GM23338 (cell line): ENCODE results near the gene CD24. TPM values are rescaled to one million over a fixed set of nuclear protein-coding genes. Genes with fewer than 3 reads are reported as not detected.

ENCODE experiments used
- ATAC-seq: fragments of 200-7000 bp; cut with Tn5 transposase; 3 replicates; pipeline ENCODE4 v1.9.1; 2020
- DNase-seq: peaks from one replicate; pipeline ENCODE4 v3.0.0-alpha.2; 2015; ENCODE audit warnings: low spot score
- H2AFZ ChIP-seq: fragments of 200-600 bp; sonication (generic); 2 replicates; pipeline ENCODE4 v1.8.0; 2016; ENCODE audit warnings: antibody characterized with exemption, mild to moderate bottlenecking, moderate library complexity
- H3F3A ChIP-seq: fragments of 200-600 bp; sonication (generic); replicated peaks from 2 replicates; pipeline ENCODE4 v1.8.0; 2017; ENCODE audit warnings: antibody characterized with exemption, mixed run types, low read depth
- H3K27ac ChIP-seq: fragments of 200-600 bp; sonication (generic); 2 replicates; pipeline ENCODE4 v1.6.1; 2016; ENCODE audit warnings: low read depth
- H3K27me3 ChIP-seq: fragments of 200-600 bp; sonication (generic); 2 replicates; pipeline ENCODE4 v1.8.0; 2016; ENCODE audit warnings: mild to moderate bottlenecking, mixed run types, moderate library complexity; ENCODE audit not compliant: insufficient read depth
- H3K36me3 ChIP-seq: fragments of 200-600 bp; sonication (generic); 2 replicates; pipeline ENCODE4 v1.8.0; 2016; ENCODE audit warnings: mild to moderate bottlenecking; ENCODE audit not compliant: insufficient read depth
- H3K4me1 ChIP-seq: fragments of 200-600 bp; sonication (generic); 2 replicates; pipeline ENCODE4 v1.8.0; 2016; ENCODE audit warnings: mild to moderate bottlenecking, moderate library complexity; ENCODE audit not compliant: insufficient read depth
- H3K4me2 ChIP-seq: fragments of 200-600 bp; sonication (generic); 2 replicates; pipeline ENCODE4 v1.7.1; 2017; ENCODE audit warnings: mixed run types
- H3K4me3 ChIP-seq: fragments of 200-600 bp; sonication (generic); 2 replicates; pipeline ENCODE4 v1.6.1; 2016; ENCODE audit warnings: mixed run types
- H3K79me2 ChIP-seq: fragments of 200-600 bp; sonication (generic); replicated peaks from 2 replicates; pipeline ENCODE4 v1.8.0; 2017; ENCODE audit warnings: mild to moderate bottlenecking; ENCODE audit not compliant: insufficient read depth
- H3K9me2 ChIP-seq: fragments of 200-600 bp; sonication (generic); 2 replicates; pipeline ENCODE4 v1.8.0; 2017; ENCODE audit not compliant: insufficient read depth
- H4K20me1 ChIP-seq: fragments of 200-600 bp; sonication (generic); replicated peaks from 2 replicates; pipeline ENCODE4 v1.8.0; 2017; ENCODE audit warnings: mild to moderate bottlenecking; ENCODE audit not compliant: insufficient read depth
- H3K27ac Mint-ChIP-seq: 2 replicates; pipeline ENCODE4 v1.8.0; 2020; ENCODE audit warnings: inconsistent platforms, mild to moderate bottlenecking, moderate library complexity, mixed read lengths
- H3K27me3 Mint-ChIP-seq: 3 replicates; pipeline ENCODE4 v1.8.0; 2022; ENCODE audit warnings: low read depth, mild to moderate bottlenecking, moderate library complexity, mixed read lengths, inconsistent platforms; ENCODE audit not compliant: insufficient read depth, poor library complexity
- H3K36me3 Mint-ChIP-seq: 3 replicates; pipeline ENCODE4 v1.8.0; 2021; ENCODE audit warnings: low read depth, mild to moderate bottlenecking, inconsistent platforms, moderate library complexity, mixed read lengths
- H3K4me1 Mint-ChIP-seq: 3 replicates; pipeline ENCODE4 v1.8.0; 2020; ENCODE audit warnings: mild to moderate bottlenecking, inconsistent platforms, mixed read lengths
- H3K4me3 Mint-ChIP-seq: 3 replicates; pipeline ENCODE4 v1.8.0; 2021; ENCODE audit warnings: moderate library complexity, mild to moderate bottlenecking, inconsistent platforms, mixed read lengths
- H3K9me3 Mint-ChIP-seq: 3 replicates; pipeline ENCODE4 v1.8.0; 2020; ENCODE audit warnings: moderate library complexity, mild to moderate bottlenecking, inconsistent platforms, mixed read lengths
- EZH2 ChIP-seq: fragments of 200-600 bp; sonication (generic); IDR thresholded peaks from one replicate; pipeline ENCODE4 v1.8.0; 2017; ENCODE audit warnings: antibody characterized with exemption, mild to moderate bottlenecking, low read depth; ENCODE audit not compliant: unreplicated experiment
- EZH2phosphoT487 ChIP-seq: fragments of 200-600 bp; sonication (generic); IDR thresholded peaks from one replicate; pipeline ENCODE4 v1.8.1; 2018; ENCODE audit warnings: antibody characterized with exemption; ENCODE audit not compliant: unreplicated experiment
- JUNB ChIP-seq: IDR thresholded peaks from one replicate; pipeline ENCODE4 v1.6.1; 2016; ENCODE audit warnings: antibody characterized with exemption; ENCODE audit not compliant: unreplicated experiment
- NANOG ChIP-seq: IDR thresholded peaks from 2 replicates; pipeline ENCODE4 v1.6.1; 2016; ENCODE audit warnings: antibody characterized with exemption, borderline replicate concordance
- POLR2AphosphoS5 ChIP-seq: IDR thresholded peaks from 2 replicates; pipeline ENCODE4 v1.6.1; 2016; ENCODE audit warnings: antibody characterized with exemption, low read depth
- STAT1 ChIP-seq: IDR thresholded peaks from one replicate; pipeline ENCODE4 v1.6.1; 2016; ENCODE audit warnings: antibody characterized with exemption; ENCODE audit not compliant: unreplicated experiment
- ZNF114 ChIP-seq: fragments of 250-450 bp; sonication (Bioruptor Pico); IDR thresholded peaks from 2 replicates; pipeline ENCODE4 v1.5.0; 2020; ENCODE audit warnings: mild to moderate bottlenecking, moderate library complexity
- ZNF331 ChIP-seq: fragments of 250-450 bp; sonication (Bioruptor Pico); IDR thresholded peaks from 2 replicates; pipeline ENCODE4 v1.5.0; 2020; ENCODE audit warnings: low read depth, mild to moderate bottlenecking, moderate library complexity
- polyA plus RNA-seq: library from polyadenylated mRNA; unstranded; fragments of >200 nt; fragmentation: Nextera tagmentation; extraction: Ambion mirVana; gene quantifications from 2 replicates; pipeline ENCODE4 v1.2.1, GENCODE V29; 2016
- total RNA-seq: library from RNA; depleted of rRNA; stranded (reverse); fragments of >200 nt; shearing (Covaris generic); gene quantifications from 2 replicates; pipeline ENCODE4 v1.2.3, GENCODE V29; 2014
- TF ChIP-seq, protein P1 (sequence below): fragments of 250-450 bp; sonication (Bioruptor Pico); IDR thresholded peaks from 2 replicates; pipeline ENCODE4 v1.5.0; 2020; ENCODE audit warnings: mild to moderate bottlenecking, moderate library complexity

CD24 gene
- total and polyA plus RNA-seq, 2 experiments from 2014 or later = 1,373 to 2,907 TPM

DNA sequence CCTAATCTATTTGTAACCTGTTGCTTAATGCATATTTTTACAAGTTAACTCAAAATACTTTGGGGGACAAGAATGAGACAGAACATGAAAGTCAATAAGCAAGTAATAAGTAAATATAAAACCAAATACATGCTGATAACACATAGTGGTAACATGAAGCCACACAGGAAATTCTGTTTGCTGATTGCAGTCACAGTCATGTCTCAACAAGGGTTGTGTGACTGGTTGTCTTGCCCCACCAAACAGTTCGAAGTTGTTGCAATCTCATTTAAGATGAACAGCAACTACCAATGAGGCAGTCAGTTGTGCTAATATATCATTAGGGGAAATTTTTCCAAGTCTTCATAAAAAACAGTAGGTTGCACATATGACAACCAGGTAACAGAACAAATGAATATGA, 14.5 kb downstream of the CD24 start (continued):
- TF ChIP-seq, protein P1, sequence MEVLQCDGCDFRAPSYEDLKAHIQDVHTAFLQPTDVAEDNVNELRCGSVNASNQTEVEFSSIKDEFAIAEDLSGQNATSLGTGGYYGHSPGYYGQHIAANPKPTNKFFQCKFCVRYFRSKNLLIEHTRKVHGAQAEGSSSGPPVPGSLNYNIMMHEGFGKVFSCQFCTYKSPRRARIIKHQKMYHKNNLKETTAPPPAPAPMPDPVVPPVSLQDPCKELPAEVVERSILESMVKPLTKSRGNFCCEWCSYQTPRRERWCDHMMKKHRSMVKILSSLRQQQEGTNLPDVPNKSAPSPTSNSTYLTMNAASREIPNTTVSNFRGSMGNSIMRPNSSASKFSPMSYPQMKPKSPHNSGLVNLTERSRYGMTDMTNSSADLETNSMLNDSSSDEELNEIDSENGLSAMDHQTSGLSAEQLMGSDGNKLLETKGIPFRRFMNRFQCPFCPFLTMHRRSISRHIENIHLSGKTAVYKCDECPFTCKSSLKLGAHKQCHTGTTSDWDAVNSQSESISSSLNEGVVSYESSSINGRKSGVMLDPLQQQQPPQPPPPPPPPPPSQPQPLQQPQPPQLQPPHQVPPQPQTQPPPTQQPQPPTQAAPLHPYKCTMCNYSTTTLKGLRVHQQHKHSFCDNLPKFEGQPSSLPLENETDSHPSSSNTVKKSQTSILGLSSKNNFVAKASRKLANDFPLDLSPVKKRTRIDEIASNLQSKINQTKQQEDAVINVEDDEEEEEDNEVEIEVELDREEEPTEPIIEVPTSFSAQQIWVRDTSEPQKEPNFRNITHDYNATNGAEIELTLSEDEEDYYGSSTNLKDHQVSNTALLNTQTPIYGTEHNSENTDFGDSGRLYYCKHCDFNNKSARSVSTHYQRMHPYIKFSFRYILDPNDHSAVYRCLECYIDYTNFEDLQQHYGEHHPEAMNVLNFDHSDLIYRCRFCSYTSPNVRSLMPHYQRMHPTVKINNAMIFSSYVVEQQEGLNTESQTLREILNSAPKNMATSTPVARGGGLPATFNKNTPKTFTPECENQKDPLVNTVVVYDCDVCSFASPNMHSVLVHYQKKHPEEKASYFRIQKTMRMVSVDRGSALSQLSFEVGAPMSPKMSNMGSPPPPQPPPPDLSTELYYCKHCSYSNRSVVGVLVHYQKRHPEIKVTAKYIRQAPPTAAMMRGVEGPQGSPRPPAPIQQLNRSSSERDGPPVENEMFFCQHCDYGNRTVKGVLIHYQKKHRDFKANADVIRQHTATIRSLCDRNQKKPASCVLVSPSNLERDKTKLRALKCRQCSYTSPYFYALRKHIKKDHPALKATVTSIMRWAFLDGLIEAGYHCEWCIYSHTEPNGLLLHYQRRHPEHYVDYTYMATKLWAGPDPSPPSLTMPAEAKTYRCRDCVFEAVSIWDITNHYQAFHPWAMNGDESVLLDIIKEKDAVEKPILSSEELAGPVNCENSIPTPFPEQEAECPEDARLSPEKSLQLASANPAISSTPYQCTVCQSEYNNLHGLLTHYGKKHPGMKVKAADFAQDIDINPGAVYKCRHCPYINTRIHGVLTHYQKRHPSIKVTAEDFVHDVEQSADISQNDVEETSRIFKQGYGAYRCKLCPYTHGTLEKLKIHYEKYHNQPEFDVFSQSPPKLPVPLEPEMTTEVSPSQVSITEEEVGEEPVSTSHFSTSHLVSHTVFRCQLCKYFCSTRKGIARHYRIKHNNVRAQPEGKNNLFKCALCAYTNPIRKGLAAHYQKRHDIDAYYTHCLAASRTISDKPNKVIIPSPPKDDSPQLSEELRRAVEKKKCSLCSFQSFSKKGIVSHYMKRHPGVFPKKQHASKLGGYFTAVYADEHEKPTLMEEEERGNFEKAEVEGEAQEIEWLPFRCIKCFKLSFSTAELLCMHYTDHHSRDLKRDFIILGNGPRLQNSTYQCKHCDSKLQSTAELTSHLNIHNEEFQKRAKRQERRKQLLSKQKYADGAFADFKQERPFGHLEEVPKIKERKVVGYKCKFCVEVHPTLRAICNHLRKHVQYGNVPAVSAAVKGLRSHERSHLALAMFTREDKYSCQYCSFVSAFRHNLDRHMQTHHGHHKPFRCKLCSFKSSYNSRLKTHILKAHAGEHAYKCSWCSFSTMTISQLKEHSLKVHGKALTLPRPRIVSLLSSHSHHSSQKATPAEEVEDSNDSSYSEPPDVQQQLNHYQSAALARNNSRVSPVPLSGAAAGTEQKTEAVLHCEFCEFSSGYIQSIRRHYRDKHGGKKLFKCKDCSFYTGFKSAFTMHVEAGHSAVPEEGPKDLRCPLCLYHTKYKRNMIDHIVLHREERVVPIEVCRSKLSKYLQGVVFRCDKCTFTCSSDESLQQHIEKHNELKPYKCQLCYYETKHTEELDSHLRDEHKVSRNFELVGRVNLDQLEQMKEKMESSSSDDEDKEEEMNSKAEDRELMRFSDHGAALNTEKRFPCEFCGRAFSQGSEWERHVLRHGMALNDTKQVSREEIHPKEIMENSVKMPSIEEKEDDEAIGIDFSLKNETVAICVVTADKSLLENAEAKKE (CRISPR knock-in tag) = no peak
- TF ChIP-seq EZH2 (no peak), EZH2phosphoT487 (no peak)

DNA sequence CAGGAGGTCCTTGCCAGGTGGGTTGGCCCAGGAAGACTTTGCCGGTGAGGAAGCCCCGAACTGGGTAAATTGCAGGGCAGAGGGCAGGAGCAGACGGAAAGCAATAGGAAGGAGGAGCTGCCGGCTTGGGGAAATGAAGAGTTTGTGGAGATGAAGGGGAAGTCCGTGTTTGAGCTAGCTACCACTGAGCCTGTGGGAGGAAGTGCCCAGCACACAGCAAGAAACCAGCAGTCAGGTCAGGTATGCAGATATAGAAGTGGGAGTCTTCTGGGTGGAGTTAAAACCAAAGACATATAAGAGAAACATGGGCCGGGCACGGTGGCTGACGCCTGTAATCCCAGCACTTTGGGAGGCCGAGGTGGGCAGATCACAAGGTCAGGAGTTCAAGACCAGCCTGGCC, 34.7 kb downstream of the CD24 start:
- peak overlapping the region; percentile 96 for H2AFZ ChIP-seq
- Mint-ChIP-seq H3K36me3 (no peaks in the 10 kb centered on the region), H3K4me3 (no peak overlapping the region), H3K27ac (no peak overlapping the region), H3K9me3 (no peaks in the 10 kb centered on the region), H3K27me3 (peaks cover 2% of the 10 kb centered on the region), H3K4me1 (peaks cover 6% of the 10 kb centered on the region)
- H3K4me2 ChIP-seq = no peak overlapping the region
- H3K36me3 ChIP-seq = no peaks in the 10 kb centered on the region
- H3F3A ChIP-seq = no peaks in the 10 kb centered on the region
- no peaks in the 10 kb centered on the region for H4K20me1 ChIP-seq
- no peaks in the 10 kb centered on the region for H3K79me2 ChIP-seq
- H3K27me3 ChIP-seq = no peaks in the 10 kb centered on the region
- H3K9me2 ChIP-seq = peaks cover 8% of the 10 kb centered on the region; the same call in 1 of the 2 replicates
- ATAC-seq (peak; percentile 32; the same call in 2 of the 3 replicates), DNase-seq (no peak)
- H3K4me3 ChIP-seq = no peak overlapping the region
- H3K27ac ChIP-seq = peak overlapping the region; percentile 32; the same call in 1 of the 2 replicates
- no peaks in the 10 kb centered on the region; the same call in 1 of the 2 replicates for H3K4me1 ChIP-seq
- TF ChIP-seq ZNF331 (CRISPR knock-in tag) (no peak), EZH2 (no peak), JUNB (no peak), ZNF114 (CRISPR knock-in tag) (no peak), STAT1 (no peak), EZH2phosphoT487 (no peak), POLR2AphosphoS5 (no peak), NANOG (no peak)
- TF ChIP-seq, protein P1 (CRISPR knock-in tag) = no peak
